HG03460 (cell line): ENCODE data around the gene AMER3.
"Not testable (repeated sequence)": the region's sequence is repeated elsewhere in the genome, so short reads cannot be mapped to it uniquely, and the experiment has no call there.

ENCODE experiments used
- ATAC-seq: cut with Tn5 transposase; IDR thresholded peaks from one replicate; pipeline ENCODE4 v1.9.1; 2021; ENCODE audit not compliant: unreplicated experiment

Gene AMER3, protein sequence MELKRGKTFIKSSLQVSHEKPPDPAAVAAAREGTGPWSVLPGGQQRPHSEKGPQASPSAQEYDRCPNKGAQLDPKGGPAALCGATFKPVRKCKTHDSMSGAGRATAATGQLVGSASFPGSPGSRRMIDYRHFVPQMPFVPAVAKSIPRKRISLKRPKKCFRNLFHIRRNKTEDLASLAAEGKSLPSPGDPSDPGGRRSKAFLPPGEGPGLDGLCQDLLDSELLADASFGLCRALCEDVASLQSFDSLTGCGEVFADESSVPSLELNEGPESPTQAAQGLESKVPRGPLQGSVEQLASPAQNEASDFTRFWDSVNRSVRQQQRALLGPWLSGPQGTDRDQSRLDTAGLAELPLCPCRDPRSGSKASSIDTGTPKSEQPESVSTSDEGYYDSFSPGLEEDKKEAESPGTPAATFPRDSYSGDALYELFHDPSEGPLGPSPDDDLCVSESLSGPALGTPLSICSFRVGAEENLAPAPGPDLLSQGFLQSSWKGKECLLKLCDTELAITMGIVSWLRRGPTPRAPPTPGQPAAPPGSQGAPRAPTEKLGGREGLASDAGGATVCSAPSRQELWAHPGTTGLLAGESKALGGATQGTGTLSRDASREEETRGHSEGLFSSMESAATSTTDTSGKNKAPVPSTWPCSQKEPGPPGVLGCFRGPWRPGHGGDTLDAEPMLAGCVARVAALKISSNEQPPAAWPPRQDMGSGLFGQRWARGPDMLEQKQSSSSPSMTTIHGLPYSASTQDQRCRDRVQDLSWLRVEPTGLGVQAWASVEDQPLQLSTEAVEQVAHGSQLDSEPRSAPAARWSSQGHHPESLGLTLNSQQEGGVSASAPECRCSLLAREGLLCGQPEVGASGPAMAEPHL

DNA sequence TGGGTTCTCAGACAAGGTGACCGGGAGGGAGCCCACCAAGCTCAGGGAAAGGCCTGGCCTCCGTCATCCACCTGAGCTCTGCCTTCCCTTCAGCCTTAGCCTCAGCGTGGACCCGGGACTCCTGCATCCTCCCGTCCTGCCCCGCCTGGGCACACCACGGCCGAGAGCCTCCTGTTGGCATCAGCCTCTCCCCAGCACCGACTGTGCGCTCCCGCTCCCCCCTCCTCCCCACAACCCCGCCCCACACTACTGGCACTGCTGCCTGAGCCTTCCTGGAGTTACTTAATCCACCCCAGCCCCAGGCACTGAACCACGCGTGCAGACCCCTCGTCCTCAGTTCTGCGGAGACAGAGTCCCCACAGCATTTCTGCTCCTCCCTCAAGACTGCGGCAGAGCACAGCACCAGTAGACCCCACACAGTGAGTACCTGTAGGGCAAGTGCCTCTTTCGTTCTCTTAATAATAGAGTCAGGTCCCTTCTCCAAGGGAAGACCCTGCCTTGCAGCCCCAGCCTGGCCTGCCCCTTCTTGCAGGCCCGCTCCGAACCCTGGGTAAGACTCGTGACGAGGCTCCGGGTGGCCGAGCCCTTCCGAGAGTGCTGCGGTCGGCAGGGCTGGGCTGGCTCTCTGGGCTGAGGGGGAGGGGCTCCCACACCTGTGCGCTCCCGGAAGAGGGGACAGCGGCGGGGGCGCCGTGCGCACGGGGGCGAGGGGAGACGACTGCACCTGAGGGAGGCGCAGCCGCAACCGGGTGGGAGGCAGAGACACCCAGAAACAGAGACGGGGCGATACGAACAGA is at the start of gene AMER3:
Gene AMER3, plus strand, starts transcription at position 285 of the 797 bp plus-strand sequence. CDS start 6,533 bp downstream, outside the sequence.
- ATAC-seq = no peak

DNA sequence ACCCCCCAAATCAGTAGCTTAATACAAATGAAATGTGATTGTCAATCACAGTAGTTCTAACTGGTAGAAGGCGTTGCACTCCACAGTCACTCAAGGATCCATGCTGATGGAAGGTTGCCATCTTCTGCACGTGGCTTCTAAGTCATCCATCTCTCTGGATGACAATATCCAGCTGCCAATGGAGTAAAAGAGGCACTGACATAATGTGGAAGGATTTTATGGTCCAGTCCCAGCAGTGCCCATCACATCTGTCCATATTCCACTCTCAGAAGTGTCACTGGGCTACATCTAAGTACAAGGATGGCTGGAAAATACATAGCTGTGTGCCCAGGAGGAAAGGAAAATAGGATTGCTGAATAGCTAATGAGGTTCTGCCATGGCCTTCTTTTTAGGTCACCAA is 40.5 kb upstream of the AMER3 start:
- ATAC-seq = not testable (repeated sequence)

DNA sequence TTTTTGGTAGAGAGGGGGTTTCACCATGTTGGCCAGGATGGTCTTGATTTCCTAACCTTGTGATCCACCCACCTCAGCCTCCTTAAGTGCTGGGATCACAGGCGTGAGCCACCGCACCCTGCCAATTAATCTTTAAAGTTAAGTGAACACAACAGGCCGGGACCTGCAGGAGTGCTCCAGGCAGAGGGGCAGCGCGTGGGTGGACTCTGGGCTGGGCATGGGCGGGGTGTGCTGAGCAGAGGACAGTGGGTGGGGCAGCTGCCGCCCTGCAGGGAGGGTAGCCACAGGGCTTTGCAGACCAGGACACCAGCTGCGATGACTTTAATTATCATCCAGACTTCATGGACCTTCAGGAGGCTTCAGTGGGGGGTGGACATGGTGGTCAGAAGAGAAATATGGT is 35.3 kb upstream of the AMER3 start:
- no peak for ATAC-seq

DNA sequence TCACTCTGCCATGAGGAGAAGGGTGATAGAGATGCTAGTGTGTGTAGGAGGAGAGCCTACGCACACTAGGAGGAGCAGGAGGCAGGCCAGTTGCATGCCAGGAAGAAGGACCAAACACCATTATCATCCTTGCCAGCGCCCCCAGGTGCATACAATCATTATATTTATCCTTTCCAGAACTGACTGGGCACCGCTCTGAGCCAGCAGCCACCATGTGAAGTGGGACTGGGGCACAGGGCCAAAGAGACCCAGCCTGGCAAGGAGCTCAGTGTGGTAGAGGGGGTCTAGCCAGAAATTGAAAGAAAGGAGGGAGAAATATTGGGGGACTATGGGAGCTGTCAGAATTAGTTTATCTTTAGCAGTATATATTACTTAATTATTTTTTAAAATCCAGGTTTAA is 34.8 kb upstream of the AMER3 start:
- no peak for ATAC-seq

DNA sequence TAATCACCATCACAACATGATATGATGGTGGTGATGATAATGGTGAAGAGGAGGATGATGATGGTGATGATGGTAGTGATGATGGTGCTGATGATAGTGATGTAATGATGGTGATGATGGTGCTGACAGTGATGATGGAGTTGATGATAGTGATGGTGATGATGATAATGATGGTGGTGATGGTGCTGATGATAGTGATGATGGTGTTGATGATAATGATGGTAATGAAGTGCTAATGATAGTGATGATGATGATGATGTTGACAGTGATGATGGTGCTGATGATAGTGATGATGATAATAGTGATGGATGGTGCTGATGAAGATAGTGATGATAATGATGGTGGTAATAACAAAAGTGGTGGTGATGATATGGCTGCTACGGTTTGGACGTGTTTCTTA is 30.9 kb upstream of the AMER3 start:
- no peak for ATAC-seq

DNA sequence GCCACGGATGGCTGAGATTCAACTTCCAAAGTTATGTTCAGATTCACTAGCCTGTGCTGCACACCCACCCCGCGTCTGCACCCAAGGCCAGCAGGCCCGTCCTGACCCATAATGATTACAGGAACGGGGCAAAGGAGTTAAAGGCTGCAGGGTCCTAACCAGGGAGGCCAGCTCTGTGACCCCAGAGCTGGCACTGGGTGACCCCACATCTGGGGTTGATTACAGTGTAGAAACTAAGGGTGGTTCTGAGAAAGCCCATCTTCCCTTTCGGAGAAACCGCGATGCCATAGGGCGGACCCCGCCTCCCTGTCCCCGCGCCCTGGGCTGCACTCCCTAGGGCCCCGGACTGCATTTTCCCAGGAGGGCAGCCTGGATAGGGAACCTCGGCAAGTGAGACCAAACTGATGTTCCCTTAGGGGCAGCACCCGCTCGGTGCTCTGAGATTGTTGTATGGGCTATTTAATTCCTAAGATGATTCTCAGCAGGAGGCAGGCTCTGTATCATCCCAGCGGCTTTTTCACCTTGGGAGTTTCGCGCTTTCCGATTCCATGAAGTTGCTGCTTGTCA is 28.6 kb upstream of the AMER3 start:
- ATAC-seq = no peak

DNA sequence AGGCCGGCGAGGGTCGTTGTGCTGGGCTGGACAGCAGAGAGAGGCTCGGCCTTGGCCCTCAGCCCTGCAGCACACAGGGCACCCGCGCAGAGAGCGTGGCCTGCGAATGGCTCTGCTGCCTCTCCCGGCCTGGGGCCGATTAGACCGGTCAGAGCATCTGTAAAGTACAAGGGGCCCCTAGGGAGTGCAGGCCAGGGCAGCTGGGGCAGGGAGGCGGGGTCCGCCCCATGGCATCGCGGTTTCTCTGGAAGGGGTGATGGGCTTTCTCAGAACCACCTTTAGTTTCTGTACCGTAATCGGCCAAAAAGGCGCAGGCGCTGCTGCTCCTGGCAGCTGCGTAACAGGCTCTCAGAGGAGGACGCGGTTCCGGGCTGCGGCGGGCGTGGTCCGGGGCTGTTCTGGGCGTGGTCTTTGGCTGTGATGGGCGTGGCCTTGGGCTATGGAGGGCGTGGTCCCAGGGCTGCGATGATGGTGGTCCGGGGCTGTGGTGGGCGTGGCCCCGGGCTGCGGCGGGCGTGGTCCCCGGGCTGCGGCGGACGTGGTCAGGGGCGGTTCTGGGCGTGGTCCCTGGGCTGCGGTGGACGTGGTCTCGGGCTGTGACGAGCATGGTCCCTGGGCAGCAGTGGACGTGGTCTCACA is 27.9 kb upstream of the AMER3 start:
- ATAC-seq = peak; percentile 91

DNA sequence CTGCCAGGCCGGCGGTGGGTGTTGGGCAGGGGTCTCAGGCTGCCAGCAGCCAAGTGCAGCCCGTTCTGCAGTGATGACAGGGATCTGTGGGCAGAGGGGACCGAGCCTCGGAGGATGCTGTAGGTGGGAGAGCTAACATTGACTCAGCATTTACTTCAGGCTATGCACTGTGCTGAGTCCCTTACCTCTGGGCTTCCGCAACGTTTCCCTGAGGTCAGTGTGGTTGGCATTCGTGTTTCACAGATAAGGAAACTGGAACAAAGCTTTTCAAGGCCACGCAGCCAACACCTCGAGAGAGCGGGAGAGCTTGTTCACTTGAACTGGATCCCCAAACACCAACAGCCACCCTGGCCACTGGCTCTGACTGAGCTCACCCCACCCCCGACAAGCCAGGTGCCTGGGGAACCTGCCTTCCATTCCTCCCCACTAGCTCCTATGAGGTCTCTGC is 27.3 kb upstream of the AMER3 start:
- peak; percentile 21 for ATAC-seq

DNA sequence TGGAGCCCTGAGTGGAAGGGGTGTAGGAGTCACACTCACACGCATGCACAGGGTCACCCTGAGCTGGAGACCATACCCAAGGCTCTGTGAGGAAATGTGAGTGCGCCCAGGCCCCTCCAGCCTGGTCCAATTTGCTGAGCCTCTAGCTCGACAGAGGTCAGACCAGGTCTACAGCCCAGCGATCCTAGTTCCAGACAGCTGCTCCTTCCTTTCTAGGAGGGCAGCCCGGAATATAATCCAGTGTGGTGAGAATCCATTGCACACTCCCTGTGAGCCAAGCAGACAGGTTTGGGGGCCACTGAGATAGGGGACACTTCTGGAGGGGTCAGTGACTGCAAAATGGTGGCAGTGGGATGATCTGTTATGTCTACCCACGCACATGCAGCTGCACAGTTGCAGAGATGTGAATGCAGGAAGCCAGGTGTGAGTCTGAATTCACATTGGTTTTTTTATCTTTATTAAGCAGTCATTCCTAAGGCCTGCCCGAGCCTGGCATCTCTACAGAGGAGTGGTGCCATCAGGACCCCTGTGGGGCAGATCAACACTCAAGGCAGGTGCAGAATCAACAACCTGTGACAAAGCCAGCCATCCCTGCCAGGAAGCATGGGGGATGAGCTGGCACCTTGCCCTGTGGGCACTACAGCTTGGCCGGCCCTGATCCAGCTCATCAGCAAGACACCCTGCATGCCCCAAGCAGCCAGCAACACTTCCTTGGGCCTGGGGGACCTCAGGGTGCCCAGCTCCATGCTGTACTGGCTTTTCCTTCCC is 26.6 kb upstream of the AMER3 start, which contains the start of gene GPR148:
Gene GPR148, plus strand, starts transcription at position 522 of the 768 bp plus-strand sequence. Its CDS starts 82 bp downstream, at position 604.
- no peak for ATAC-seq

DNA sequence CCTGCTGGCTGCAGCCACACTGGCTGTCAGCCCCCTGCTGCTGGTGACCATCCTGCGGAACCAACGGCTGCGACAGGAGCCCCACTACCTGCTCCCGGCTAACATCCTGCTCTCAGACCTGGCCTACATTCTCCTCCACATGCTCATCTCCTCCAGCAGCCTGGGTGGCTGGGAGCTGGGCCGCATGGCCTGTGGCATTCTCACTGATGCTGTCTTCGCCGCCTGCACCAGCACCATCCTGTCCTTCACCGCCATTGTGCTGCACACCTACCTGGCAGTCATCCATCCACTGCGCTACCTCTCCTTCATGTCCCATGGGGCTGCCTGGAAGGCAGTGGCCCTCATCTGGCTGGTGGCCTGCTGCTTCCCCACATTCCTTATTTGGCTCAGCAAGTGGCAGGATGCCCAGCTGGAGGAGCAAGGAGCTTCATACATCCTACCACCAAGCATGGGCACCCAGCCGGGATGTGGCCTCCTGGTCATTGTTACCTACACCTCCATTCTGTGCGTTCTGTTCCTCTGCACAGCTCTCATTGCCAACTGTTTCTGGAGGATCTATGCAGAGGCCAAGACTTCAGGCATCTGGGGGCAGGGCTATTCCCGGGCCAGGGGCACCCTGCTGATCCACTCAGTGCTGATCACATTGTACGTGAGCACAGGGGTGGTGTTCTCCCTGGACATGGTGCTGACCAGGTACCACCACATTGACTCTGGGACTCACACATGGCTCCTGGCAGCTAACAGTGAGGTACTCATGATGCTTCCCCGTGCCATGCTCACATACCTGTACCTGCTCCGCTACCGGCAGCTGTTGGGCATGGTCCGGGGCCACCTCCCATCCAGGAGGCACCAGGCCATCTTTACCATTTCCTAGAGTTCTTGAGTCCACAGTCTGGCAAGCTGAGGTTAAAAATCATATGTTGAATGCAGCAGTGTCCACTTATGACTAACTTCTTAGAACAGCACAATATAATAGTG is 25.7 kb upstream of the AMER3 start:
- ATAC-seq = no peak

DNA sequence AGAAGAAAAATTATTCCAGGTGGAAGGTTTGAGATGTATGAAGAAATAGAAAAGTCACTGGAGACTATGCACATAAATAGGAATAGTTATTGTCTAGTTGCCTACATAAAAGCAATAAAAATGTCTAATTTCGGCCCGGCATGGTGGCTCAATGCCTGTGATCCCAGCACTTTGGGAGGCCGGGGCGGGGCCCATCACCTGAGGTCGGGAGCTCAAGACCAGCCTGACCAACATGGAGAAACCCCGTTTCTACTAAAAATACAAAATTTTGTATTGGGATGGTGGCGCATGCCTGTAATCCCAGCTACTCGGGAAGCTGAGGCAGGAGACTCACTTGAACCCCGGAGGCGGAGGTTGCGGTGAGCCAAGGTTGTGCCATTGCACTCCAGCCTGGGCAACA is 23.1 kb upstream of the AMER3 start:
- ATAC-seq = not testable (repeated sequence)

DNA sequence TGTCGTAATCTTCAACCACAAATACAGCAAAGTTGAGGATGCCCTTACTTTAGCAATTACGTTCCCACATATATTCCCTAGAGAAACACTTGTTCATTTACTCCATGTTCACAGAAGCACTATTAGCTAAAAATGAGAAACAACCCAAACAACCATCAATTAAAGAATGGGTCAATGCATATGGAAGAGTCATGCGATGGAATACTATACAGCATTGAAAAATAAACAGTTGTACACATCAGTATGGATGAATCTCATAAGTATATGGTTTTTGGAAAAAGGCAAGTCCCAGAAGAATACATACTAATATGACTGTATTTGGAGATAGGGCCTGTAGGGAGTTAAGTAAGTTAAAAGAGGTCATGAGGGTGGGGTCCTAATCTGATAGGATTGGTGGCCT is 20.1 kb upstream of the AMER3 start:
- ATAC-seq = no peak

DNA sequence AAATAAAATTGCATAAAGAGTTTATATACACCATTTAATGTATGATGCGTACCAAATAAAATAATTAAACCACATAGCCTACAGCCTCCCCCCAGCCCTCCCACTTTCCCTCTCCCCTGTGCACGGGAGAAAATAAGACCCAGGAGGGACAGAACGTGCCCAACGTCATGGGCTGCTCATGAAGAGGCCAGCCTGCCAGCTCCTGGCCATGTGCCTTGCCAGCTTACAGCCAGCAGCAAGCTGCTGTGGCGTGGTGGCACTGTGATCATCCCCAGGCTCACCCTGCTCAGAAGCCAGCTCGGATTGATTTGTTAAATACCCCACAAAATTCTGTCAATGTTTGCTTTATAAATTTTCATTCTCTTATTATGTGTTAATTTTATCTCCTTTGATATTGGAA is 18.9 kb upstream of the AMER3 start:
- no peak for ATAC-seq

DNA sequence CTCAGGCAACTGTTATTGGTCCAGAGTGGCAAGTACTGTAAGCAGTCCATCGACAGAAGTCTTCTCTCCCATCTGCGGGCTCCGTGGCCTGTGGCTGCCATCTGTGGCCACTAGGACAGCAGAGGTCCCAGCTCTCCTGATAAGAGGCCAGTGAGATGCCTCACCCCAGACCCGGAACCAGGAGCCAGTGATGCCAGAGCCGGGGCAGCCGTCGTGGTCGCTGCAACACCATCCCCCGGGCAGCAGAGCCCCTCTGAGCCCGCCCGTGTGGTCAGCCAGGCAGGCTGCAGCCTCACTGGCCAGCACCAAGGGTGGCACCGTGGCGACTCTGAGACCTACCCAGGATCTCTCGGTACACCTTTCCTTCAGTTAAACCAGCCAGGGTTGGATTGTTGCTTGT is 17.7 kb upstream of the AMER3 start:
- ATAC-seq = no peak

DNA sequence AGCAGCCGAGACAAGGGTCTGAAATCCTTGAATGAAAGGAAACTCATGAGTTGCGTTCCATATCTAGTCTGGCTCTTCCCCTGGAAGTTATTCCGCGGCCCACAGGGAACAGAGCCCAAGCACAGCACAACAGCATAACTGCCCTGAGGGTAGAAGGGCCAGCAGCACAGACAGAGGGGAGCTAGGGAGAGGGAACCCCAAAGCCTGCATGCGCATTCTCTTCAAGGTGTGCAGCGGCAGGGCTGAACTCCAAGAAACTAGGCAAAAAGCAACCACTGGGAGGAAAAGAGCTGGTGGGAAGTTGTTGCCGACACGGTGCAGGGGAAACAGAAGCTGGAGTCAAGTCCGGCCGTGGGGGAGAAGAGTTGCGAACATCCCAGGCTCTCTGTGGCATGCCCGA is 14.7 kb upstream of the AMER3 start:
- ATAC-seq = no peak

DNA sequence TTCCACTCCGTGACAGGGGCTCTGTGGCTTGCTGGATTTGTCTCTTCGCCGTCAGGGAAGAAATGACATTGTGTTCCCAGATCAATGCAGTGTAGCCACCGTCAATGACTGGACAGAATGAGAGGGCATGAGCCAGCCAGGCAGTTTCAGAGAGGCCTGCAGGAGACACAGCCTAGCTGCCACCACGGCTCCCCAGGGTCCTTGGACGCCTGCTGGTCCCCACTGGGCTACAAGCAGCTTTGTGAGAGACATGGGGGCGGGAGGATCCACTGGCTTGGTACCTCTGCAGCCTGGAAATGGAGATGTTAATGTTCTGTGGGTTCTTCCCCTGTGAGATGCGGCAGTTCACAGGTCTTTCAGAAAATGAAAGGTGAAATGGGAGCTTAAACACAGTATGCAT is 12.1 kb upstream of the AMER3 start:
- no peak for ATAC-seq

DNA sequence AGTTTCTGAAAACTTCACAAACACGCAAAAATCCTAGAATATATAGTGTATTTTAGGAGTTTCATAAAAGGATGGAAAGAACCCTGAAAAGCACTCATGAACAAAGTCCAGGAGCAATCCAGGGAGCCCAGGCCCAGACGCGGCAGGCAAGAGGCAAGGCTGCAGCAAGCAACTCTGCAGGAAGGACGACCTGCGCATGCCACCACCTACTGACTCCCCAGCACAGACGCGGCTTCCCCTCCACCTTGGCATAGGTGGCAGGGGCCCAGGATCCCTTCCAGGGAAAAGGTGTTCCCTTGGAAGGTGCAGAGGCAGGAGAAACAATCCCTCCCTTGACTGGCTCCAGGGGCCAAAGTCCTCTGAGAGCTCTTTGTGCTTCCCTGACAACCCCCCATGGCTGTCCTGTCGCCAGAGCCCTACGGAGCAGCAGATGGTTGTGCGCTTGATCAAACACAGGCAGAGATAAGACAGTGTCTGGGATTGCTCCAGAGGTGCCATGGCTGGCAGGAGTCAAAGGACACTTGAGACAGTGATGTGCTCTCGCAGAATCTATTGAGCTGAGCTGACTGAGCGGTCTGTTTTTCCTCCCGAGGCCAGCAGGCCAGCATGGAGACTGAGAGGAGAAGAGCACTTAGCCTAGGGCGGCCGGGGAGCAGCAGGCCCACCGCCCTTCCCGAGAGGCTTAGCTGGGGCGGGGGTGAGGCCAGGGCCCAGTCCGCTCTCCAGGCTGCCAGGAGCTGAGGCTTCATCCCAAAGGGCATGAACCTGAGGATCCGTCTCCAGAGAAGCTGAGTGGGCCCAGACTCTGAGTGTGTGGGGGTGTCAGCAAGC is 10.8 kb upstream of the AMER3 start:
- ATAC-seq = no peak
